Neural progenitor cell (in vitro differentiated cells): Measurements from ENCODE around the gene KLHL12.

ENCODE experiments used
- EZH2 ChIP-seq: fragments of 200-600 bp; sonication (generic); IDR thresholded peaks from 2 replicates; pipeline ENCODE4 v1.6.1; 2017; ENCODE audit warnings: antibody characterized with exemption, mild to moderate bottlenecking, moderate library complexity
- TF ChIP-seq, protein P1 (sequence below): fragments of 200-600 bp; sonication (generic); IDR thresholded peaks from 2 replicates; pipeline ENCODE4 v1.5.1; 2017; ENCODE audit warnings: antibody characterized with exemption, mild to moderate bottlenecking

DNA sequence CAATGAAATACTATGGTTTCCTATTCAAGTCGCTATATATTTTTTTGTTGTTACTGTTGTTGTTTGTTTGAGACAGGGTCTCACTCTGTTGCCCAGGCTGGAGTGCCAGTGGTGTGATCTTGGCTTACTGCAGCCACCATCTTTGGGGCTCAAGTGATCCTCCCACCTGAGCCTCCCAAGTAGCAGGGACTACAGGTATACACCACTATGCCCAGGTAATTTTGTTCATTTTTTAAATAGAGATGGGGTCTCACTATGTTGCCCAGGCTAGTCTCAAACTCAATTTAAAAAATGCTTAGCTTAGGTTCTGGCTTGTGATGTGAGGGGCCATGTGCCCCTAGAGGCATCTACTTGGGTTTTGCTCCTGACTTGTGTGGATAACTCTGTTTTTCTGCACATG lies 47.9 kb downstream of the KLHL12 start:
- TF ChIP-seq, protein P1, sequence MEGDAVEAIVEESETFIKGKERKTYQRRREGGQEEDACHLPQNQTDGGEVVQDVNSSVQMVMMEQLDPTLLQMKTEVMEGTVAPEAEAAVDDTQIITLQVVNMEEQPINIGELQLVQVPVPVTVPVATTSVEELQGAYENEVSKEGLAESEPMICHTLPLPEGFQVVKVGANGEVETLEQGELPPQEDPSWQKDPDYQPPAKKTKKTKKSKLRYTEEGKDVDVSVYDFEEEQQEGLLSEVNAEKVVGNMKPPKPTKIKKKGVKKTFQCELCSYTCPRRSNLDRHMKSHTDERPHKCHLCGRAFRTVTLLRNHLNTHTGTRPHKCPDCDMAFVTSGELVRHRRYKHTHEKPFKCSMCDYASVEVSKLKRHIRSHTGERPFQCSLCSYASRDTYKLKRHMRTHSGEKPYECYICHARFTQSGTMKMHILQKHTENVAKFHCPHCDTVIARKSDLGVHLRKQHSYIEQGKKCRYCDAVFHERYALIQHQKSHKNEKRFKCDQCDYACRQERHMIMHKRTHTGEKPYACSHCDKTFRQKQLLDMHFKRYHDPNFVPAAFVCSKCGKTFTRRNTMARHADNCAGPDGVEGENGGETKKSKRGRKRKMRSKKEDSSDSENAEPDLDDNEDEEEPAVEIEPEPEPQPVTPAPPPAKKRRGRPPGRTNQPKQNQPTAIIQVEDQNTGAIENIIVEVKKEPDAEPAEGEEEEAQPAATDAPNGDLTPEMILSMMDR: no peak
- no peak for TF ChIP-seq EZH2
